AG04450 (cell line): ENCODE results near the gene VPREB3. TPM values are rescaled to one million over a fixed set of nuclear protein-coding genes. Genes with fewer than 3 reads are reported as not detected.

Experiments
- CTCF ChIA-PET: fragments of 300-600, 350-600 bp; formaldehyde crosslinking; extraction: SDS; loops from one replicate; lab custom pipeline; 2022; ENCODE audit warnings: antibody characterized with exemption, inconsistent platforms; lab: Charles Lee
- POLR2A ChIA-PET: fragments of 350-600 bp; formaldehyde crosslinking; extraction: SDS; loops from one replicate; lab custom pipeline; 2021; ENCODE audit warnings: antibody characterized with exemption, inconsistent platforms; lab: Yijun Ruan, JAX
- DNase-seq: peaks from one replicate; pipeline ENCODE4 v3.0.0-alpha.2; 2011; ENCODE audit warnings: low read depth, low spot score
- H3K27ac ChIP-seq: one replicate; pipeline ENCODE4 v1.5.1; 2012; ENCODE audit warnings: low read depth, low read length, control low read depth
- H3K27me3 ChIP-seq: one replicate; pipeline ENCODE4 v1.6.0; 2012; ENCODE audit warnings: low read length; ENCODE audit not compliant: control insufficient read depth, insufficient read depth
- H3K4me3 ChIP-seq: 2 replicates; pipeline ENCODE4 v1.5.1; 2011; ENCODE audit warnings: mild to moderate bottlenecking, low read depth, low read length, control low read depth
- H3K9me3 ChIP-seq: 2 replicates; pipeline ENCODE4 v1.5.1; 2012; ENCODE audit warnings: low read length; ENCODE audit not compliant: control insufficient read depth, insufficient read depth
- CTCF ChIP-seq: IDR thresholded peaks from 2 replicates; pipeline ENCODE4 v1.5.1; 2011; ENCODE audit warnings: low read depth, low read length, control low read depth, inconsistent platforms
- polyA plus RNA-seq: library from polyadenylated mRNA; depleted of rRNA; stranded (reverse); fragments of >200 nt; gene quantifications from 2 replicates; pipeline ENCODE4 v1.2.3, GENCODE V29; 2011; rRNA removed

Gene VPREB3
- polyA plus RNA-seq, 1 experiment: not detected

GRCh38 chr22:23704829-23705228, 49.4 kb downstream of the VPREB3 start:
- H3K9me3 ChIP-seq: no peaks in the 10 kb centered on the region
- no peaks in the 10 kb centered on the region for H3K27me3 ChIP-seq
- no peak for TF ChIP-seq CTCF
- DNase-seq: no peak
- H3K27ac ChIP-seq: no peak overlapping the region
- ChIA-PET POLR2A (no interaction called here), CTCF (no interaction called here)
- no peak overlapping the region for H3K4me3 ChIP-seq

- H3K27me3 ChIP-seq: no peaks in the 10 kb centered on the region
- no peak for DNase-seq
Measured at GRCh38 chr22:23704062-23704461, 50.2 kb downstream of the VPREB3 start.

More at GRCh38 chr22:23704062-23704461, 50.2 kb downstream of the VPREB3 start:
- no peak for TF ChIP-seq CTCF
- POLR2A ChIA-PET: no interaction called here
- CTCF ChIA-PET: no interaction called here
- Histone ChIP-seq H3K27ac (no peak overlapping the region), H3K4me3 (no peak overlapping the region), H3K9me3 (no peaks in the 10 kb centered on the region)

Other genes with a start within 250 kb of the VPREB3 start
- not detected in 2 replicates for gene IGLL1, start 174.1 kb downstream of the VPREB3 start, polyA plus RNA-seq
- gene DRICH1, start 122.1 kb downstream of the VPREB3 start, polyA plus RNA-seq: 0.09 and 0.17 TPM in 2 replicates
- gene RGL4, start 63.4 kb downstream of the VPREB3 start, polyA plus RNA-seq: not detected in 2 replicates
- gene ZNF70, start 3.3 kb downstream of the VPREB3 start, polyA plus RNA-seq: 1.6 and 2.8 TPM in 2 replicates
- gene C22orf15, start 8.6 kb upstream of the VPREB3 start, polyA plus RNA-seq: 2.1 and 2.9 TPM in 2 replicates
- 10.1 and 16.9 TPM in 2 replicates for gene CHCHD10, start 13.5 kb upstream of the VPREB3 start, polyA plus RNA-seq
- 5.7 and 9.0 TPM in 2 replicates for gene MMP11, start 18.4 kb upstream of the VPREB3 start, polyA plus RNA-seq
- gene SMARCB1, start 32.5 kb upstream of the VPREB3 start, polyA plus RNA-seq: 155 and 180 TPM in 2 replicates
- gene DERL3, start 84.6 kb upstream of the VPREB3 start, polyA plus RNA-seq: 0.19 and 0.27 TPM in 2 replicates
- 7.2 and 7.5 TPM in 2 replicates for gene SLC2A11, start 103.5 kb upstream of the VPREB3 start, polyA plus RNA-seq
- gene MIF, start 140.0 kb upstream of the VPREB3 start, polyA plus RNA-seq: 154 and 186 TPM in 2 replicates
- 33.1 and 39.7 TPM in 2 replicates for gene GSTT2B, start 206.8 kb upstream of the VPREB3 start, polyA plus RNA-seq
- gene DDTL, start 212.5 kb upstream of the VPREB3 start, polyA plus RNA-seq: 0.78 and 1.1 TPM in 2 replicates
- 91.4 and 99.4 TPM in 2 replicates for gene DDT, start 220.0 kb upstream of the VPREB3 start, polyA plus RNA-seq
- gene GSTT2, start 225.7 kb upstream of the VPREB3 start, polyA plus RNA-seq: 1.1 and 1.3 TPM in 2 replicates